PC-3 (cell line): Measurements from ENCODE around the gene PTPN12. TPM values are rescaled to one million over a fixed set of nuclear protein-coding genes. Genes with fewer than 3 reads are reported as not detected.
A peak's percentile ranks its signal among the peaks of the same experiment; 100 is the strongest.

Experiments used
- ATAC-seq: fragments of 200-7000 bp; cut with Tn5 transposase; 2 replicates; pipeline ENCODE4 v1.9.1; 2020; ENCODE audit warnings: mild to moderate bottlenecking, moderate library complexity
- BruUV-seq: library from RNA; stranded (reverse); fragments of 400-500 nt; replicated peaks from 2 replicates; lab custom pipeline; 2021; lab: Mats Ljungman, UMichigan
- CTCF ChIA-PET: fragments of 300-600 bp; sonication (Branson Sonifier 250); formaldehyde crosslinking; loops from one replicate; lab custom pipeline; 2022; ENCODE audit warnings: antibody characterized with exemption; lab: Charles Lee
- POLR2A ChIA-PET: fragments of 300-600 bp; sonication (Branson Sonifier 250); formaldehyde crosslinking; loops from one replicate; lab custom pipeline; 2022; ENCODE audit warnings: antibody characterized with exemption; ENCODE audit not compliant: unreplicated experiment; lab: Charles Lee
- DNase-seq: peaks from one replicate; pipeline ENCODE4 v3.0.0-alpha.2; 2015
- H2AFZ ChIP-seq: fragments of 300-600 bp; sonication (generic); 2 replicates; pipeline ENCODE4 v1.6.0; 2016; ENCODE audit warnings: antibody characterized with exemption, low read length
- H3F3A ChIP-seq: fragments of 300-600 bp; sonication (generic); one replicate; pipeline ENCODE4 v1.6.0; 2017; ENCODE audit warnings: antibody characterized with exemption, low read length, control low read depth, mild to moderate bottlenecking; ENCODE audit not compliant: unreplicated experiment
- H3K27ac ChIP-seq: fragments of 300-600 bp; sonication (generic); 2 replicates; pipeline ENCODE4 v1.5.1; 2016; ENCODE audit warnings: mild to moderate bottlenecking, low read length
- H3K27me3 ChIP-seq: fragments of 300-600 bp; sonication (generic); 2 replicates; pipeline ENCODE4 v1.6.1; 2016; ENCODE audit warnings: low read length, mixed read lengths
- H3K36me3 ChIP-seq: fragments of 300-600 bp; sonication (generic); 2 replicates; pipeline ENCODE4 v1.6.1; 2016; ENCODE audit warnings: low read depth, mixed run types, low read length, mixed read lengths
- H3K4me1 ChIP-seq: fragments of 300-600 bp; sonication (generic); 2 replicates; pipeline ENCODE4 v1.5.1; 2016; ENCODE audit warnings: low read length; ENCODE audit not compliant: insufficient read depth
- H3K4me2 ChIP-seq: fragments of 300-600 bp; sonication (generic); 2 replicates; pipeline ENCODE4 v1.6.0; 2016; ENCODE audit warnings: low read length
- H3K4me3 ChIP-seq: fragments of 300-600 bp; sonication (generic); 2 replicates; pipeline ENCODE4 v1.5.1; 2016; ENCODE audit warnings: mild to moderate bottlenecking, low read length, mixed read lengths
- H3K79me2 ChIP-seq: fragments of 300-600 bp; sonication (generic); 2 replicates; pipeline ENCODE4 v1.6.1; 2017; ENCODE audit warnings: low read length, mixed read lengths
- H3K9ac ChIP-seq: fragments of 300-600 bp; sonication (generic); 2 replicates; pipeline ENCODE4 v1.6.0; 2016; ENCODE audit warnings: mild to moderate bottlenecking, low read length
- H3K9me2 ChIP-seq: fragments of 300-600 bp; sonication (generic); replicated peaks from 2 replicates; pipeline ENCODE4 v1.6.1; 2016; ENCODE audit warnings: mixed run types, low read length, mixed read lengths
- H3K9me3 ChIP-seq: fragments of 300-600 bp; sonication (generic); 2 replicates; pipeline ENCODE4 v1.6.1; 2016; ENCODE audit warnings: low read length, mixed read lengths
- H4K20me1 ChIP-seq: fragments of 300-600 bp; sonication (generic); 2 replicates; pipeline ENCODE4 v1.6.1; 2016; ENCODE audit warnings: low read length, mixed read lengths
- EZH2 ChIP-seq: fragments of 300-600 bp; sonication (generic); IDR thresholded peaks from one replicate; pipeline ENCODE4 v1.6.1; 2017; ENCODE audit warnings: antibody characterized with exemption, mild to moderate bottlenecking, low read length; ENCODE audit not compliant: unreplicated experiment
- EZH2phosphoT487 ChIP-seq: fragments of 300-600 bp; sonication (generic); IDR thresholded peaks from 2 replicates; pipeline ENCODE4 v1.6.1; 2018; ENCODE audit warnings: mild to moderate bottlenecking, antibody characterized with exemption, low read length, borderline replicate concordance
- intact Hi-C: fragments of 100-400 bp; cut with micrococcal nuclease; formaldehyde crosslinking; loops from 2 replicates; pipeline ENCODE4 v1.9.0; 2023
- total RNA-seq: library from RNA; depleted of rRNA; stranded (reverse); fragments of >200 nt; gene quantifications from 2 replicates; pipeline ENCODE4 v1.2.3, GENCODE V29; 2014
- TF ChIP-seq, protein P1 (sequence below): fragments of 300-600 bp; sonication (generic); conservative IDR thresholded peaks from 2 replicates; pipeline ENCODE4 v1.5.1; 2017; ENCODE audit warnings: antibody characterized with exemption, low read depth, mild to moderate bottlenecking, low read length

PTPN12 gene
- total RNA-seq, 1 experiment from 2014 or later, result 26.2 TPM

DNA sequence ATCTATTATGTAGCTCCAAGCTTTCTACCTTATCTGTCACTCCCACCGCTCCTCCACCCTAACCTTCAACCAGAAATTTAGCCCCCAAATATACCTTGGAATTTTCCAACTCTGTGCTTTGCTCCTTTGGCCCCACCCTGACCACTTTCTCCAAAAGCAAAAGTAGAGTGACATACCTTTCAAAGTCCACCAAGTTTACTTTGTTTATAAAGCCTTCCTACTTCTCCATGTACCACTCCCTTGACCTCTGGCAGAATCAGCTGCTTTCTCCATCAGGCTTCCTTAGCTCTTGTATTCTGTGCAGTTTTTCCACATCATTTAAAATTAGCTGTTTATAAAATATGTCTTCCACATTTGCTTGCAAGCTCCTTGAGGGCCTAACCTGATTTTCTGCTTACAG lies 118.3 kb downstream of the PTPN12 start:
- Histone ChIP-seq H3K27ac (no peak overlapping the region), H4K20me1 (no peaks in the 10 kb centered on the region), H3K27me3 (no peaks in the 10 kb centered on the region), H3K4me2 (no peak overlapping the region), H3K36me3 (peaks cover 21% of the 10 kb centered on the region), H3F3A (no peaks in the 10 kb centered on the region), H3K4me3 (no peak overlapping the region), H3K9me3 (no peaks in the 10 kb centered on the region), H3K9ac (no peak overlapping the region), H3K79me2 (no peaks in the 10 kb centered on the region), H2AFZ (no peak overlapping the region), H3K4me1 (0 out of 2 replicates have a peak, but pooled peaks cover 5% of the 10 kb centered on the region), H3K9me2 (no peaks in the 10 kb centered on the region)
- no TSS peak for BruUV-seq
- TF ChIP-seq, protein P1, sequence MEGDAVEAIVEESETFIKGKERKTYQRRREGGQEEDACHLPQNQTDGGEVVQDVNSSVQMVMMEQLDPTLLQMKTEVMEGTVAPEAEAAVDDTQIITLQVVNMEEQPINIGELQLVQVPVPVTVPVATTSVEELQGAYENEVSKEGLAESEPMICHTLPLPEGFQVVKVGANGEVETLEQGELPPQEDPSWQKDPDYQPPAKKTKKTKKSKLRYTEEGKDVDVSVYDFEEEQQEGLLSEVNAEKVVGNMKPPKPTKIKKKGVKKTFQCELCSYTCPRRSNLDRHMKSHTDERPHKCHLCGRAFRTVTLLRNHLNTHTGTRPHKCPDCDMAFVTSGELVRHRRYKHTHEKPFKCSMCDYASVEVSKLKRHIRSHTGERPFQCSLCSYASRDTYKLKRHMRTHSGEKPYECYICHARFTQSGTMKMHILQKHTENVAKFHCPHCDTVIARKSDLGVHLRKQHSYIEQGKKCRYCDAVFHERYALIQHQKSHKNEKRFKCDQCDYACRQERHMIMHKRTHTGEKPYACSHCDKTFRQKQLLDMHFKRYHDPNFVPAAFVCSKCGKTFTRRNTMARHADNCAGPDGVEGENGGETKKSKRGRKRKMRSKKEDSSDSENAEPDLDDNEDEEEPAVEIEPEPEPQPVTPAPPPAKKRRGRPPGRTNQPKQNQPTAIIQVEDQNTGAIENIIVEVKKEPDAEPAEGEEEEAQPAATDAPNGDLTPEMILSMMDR, result no peak
- TF ChIP-seq EZH2 (no peak), EZH2phosphoT487 (no peak)
- DNase-seq (no peak), ATAC-seq (no peak)
- POLR2A ChIA-PET, result no interaction called here
- CTCF ChIA-PET, result no interaction called here
- intact Hi-C loops, result no loop called here

DNA sequence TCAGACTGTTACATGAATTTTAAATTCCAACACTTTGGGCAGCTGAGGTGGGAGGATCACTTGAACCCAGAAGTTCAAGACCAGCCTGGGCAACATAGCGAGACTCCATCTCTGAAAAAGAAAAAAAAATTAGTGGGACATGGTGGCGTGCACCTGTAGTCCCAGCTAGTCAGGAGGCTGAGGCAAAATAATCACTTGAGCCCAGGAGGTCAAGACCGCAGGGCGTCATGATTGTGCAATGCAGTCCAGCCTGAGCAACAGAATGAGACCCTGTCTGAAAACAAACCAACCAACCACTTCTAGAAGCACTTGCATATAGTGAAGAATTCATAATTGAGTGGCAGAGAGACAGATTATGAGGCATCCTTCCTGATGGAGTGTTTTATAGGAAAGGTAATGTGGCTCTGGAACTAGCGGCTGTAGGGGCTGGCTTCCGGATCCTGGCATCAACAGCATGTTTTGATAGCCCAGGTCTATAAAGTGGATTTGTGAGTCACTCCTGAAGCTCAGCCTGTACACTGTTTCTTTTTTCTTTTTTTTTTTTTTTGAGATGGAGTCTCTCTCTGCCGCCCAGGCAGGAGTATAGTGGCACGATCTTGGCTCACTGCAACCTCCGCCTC lies 118.9 kb downstream of the PTPN12 start:
- no peak overlapping the region for H3K4me3 ChIP-seq
- H3K27me3 ChIP-seq, result no peaks in the 10 kb centered on the region
- intact Hi-C loops, result loop anchor here (2.0 kb wide), 1 partner anchor 43 kb away; no protein-coding TSS in a partner anchor
- H2AFZ ChIP-seq, result no peak overlapping the region
- H4K20me1 ChIP-seq, result no peaks in the 10 kb centered on the region
- H3K4me2 ChIP-seq, result no peak overlapping the region
- ATAC-seq (peak; percentile 92), DNase-seq (peak; percentile 46)
- ChIA-PET POLR2A (interaction anchor here (0.6 kb wide), 1 partner anchor 121 kb away, joined by 3 read pairs; no protein-coding TSS in a partner anchor), CTCF (interaction anchor here (0.7 kb wide), 1 partner anchor 41 kb away, joined by 4 read pairs; no protein-coding TSS in a partner anchor)
- H3F3A ChIP-seq, result no peaks in the 10 kb centered on the region
- H3K9me3 ChIP-seq, result no peaks in the 10 kb centered on the region
- 0 out of 2 replicates have a peak, but pooled peaks cover 5% of the 10 kb centered on the region for H3K4me1 ChIP-seq
- no peaks in the 10 kb centered on the region for H3K79me2 ChIP-seq
- no peak overlapping the region for H3K9ac ChIP-seq
- H3K27ac ChIP-seq, result no peak overlapping the region
- no peaks in the 10 kb centered on the region for H3K9me2 ChIP-seq
- TF ChIP-seq EZH2phosphoT487 (no peak), EZH2 (no peak)
- TF ChIP-seq, protein P1, result no peak
- BruUV-seq, result no TSS peak
- peaks cover 21% of the 10 kb centered on the region for H3K36me3 ChIP-seq
